Activated T-cell treated with anti-CD3 and anti-CD28 coated beads, Interleukin-2, amount 50 U/mL, for 24 hours (primary cell): Measurements from ENCODE around the gene PTTG1IP.
"Not testable (repeated sequence)": the region's sequence is repeated elsewhere in the genome, so short reads cannot be mapped to it uniquely, and the experiment has no call there.

Experiments used
- DNase-seq: peaks from one replicate; pipeline ENCODE4 v3.0.0-alpha.2; 2020
- H3K27ac Mint-ChIP-seq: 2 replicates; pipeline ENCODE4 v1.8.0; 2020; ENCODE audit warnings: mild to moderate bottlenecking, mixed read lengths
- H3K27me3 Mint-ChIP-seq: 2 replicates; pipeline ENCODE4 v1.8.0; 2020; ENCODE audit warnings: mixed read lengths
- H3K36me3 Mint-ChIP-seq: 2 replicates; pipeline ENCODE4 v1.8.0; 2020; ENCODE audit warnings: low read depth, mixed read lengths
- H3K4me1 Mint-ChIP-seq: 2 replicates; pipeline ENCODE4 v1.8.0; 2020; ENCODE audit warnings: low read depth, mixed read lengths
- H3K4me3 Mint-ChIP-seq: 2 replicates; pipeline ENCODE4 v1.8.0; 2020; ENCODE audit warnings: mild to moderate bottlenecking, moderate library complexity, mixed read lengths
- H3K9me3 Mint-ChIP-seq: 2 replicates; pipeline ENCODE4 v1.8.0; 2020; ENCODE audit warnings: mixed read lengths

Gene PTTG1IP

GRCh38 chr21:44833663-44834062 lies 39.8 kb downstream of the PTTG1IP start:
- H3K27me3 Mint-ChIP-seq, result no peaks in the 10 kb centered on the region
- H3K4me3 Mint-ChIP-seq, result no peak overlapping the region
- DNase-seq, result no peak
- H3K4me1 Mint-ChIP-seq, result peaks cover 22% of the 10 kb centered on the region
- no peaks in the 10 kb centered on the region for H3K9me3 Mint-ChIP-seq
- no peak overlapping the region for H3K27ac Mint-ChIP-seq
- H3K36me3 Mint-ChIP-seq, result no peaks in the 10 kb centered on the region

- Mint-ChIP-seq H3K4me1 (peaks cover 22% of the 10 kb centered on the region), H3K27ac (peak overlapping the region; percentile 41)
- DNase-seq, H3K36me3 Mint-ChIP-seq, H3K9me3 Mint-ChIP-seq, H3K27me3 Mint-ChIP-seq, H3K4me3 Mint-ChIP-seq: not testable (repeated sequence)
These were observed 40.8 kb downstream of the PTTG1IP start for GRCh38 chr21:44832516-44833255.

GRCh38 chr21:44831227-44831860 lies 42.1 kb downstream of the PTTG1IP start:
- peaks cover 13% of the 10 kb centered on the region for H3K9me3 Mint-ChIP-seq
- peak overlapping the region; percentile 58 for H3K27ac Mint-ChIP-seq
- no peaks in the 10 kb centered on the region for H3K36me3 Mint-ChIP-seq
- H3K27me3 Mint-ChIP-seq, result no peaks in the 10 kb centered on the region
- no peak overlapping the region for H3K4me3 Mint-ChIP-seq
- no peak for DNase-seq
- peaks cover 22% of the 10 kb centered on the region for H3K4me1 Mint-ChIP-seq

- Mint-ChIP-seq H3K4me1 (peaks cover 22% of the 10 kb centered on the region), H3K27ac (peak overlapping the region; percentile 83), H3K36me3 (no peaks in the 10 kb centered on the region), H3K9me3 (peaks cover 13% of the 10 kb centered on the region), H3K27me3 (no peaks in the 10 kb centered on the region), H3K4me3 (no peak overlapping the region)
- no peak for DNase-seq
These were observed 43.9 kb downstream of the PTTG1IP start for GRCh38 chr21:44829507-44830092.

GRCh38 chr21:44828362-44829056 lies 45.0 kb downstream of the PTTG1IP start:
- H3K36me3 Mint-ChIP-seq, result no peaks in the 10 kb centered on the region
- no peaks in the 10 kb centered on the region for H3K27me3 Mint-ChIP-seq
- DNase-seq, result no peak
- peaks cover 16% of the 10 kb centered on the region for H3K9me3 Mint-ChIP-seq
- H3K27ac Mint-ChIP-seq, result no peak overlapping the region
- H3K4me3 Mint-ChIP-seq, result no peak overlapping the region
- H3K4me1 Mint-ChIP-seq, result peaks cover 22% of the 10 kb centered on the region

- Mint-ChIP-seq H3K27me3 (no peaks in the 10 kb centered on the region), H3K4me1 (no peaks in the 10 kb centered on the region), H3K36me3 (no peaks in the 10 kb centered on the region), H3K9me3 (peaks cover 29% of the 10 kb centered on the region), H3K4me3 (no peak overlapping the region), H3K27ac (no peak overlapping the region)
- no peak for DNase-seq
These were observed 50.3 kb downstream of the PTTG1IP start for GRCh38 chr21:44823179-44823660.

- no peak for DNase-seq
- Mint-ChIP-seq H3K4me3 (no peak overlapping the region), H3K36me3 (no peaks in the 10 kb centered on the region), H3K4me1 (no peaks in the 10 kb centered on the region), H3K9me3 (peaks cover 24% of the 10 kb centered on the region), H3K27me3 (no peaks in the 10 kb centered on the region), H3K27ac (no peak overlapping the region)
These were observed 50.9 kb downstream of the PTTG1IP start for GRCh38 chr21:44822484-44823178.

GRCh38 chr21:44820851-44821250 lies 52.6 kb downstream of the PTTG1IP start:
- Mint-ChIP-seq H3K4me3 (no peak overlapping the region), H3K27ac (no peak overlapping the region), H3K36me3 (peaks cover 5% of the 10 kb centered on the region), H3K9me3 (peaks cover 18% of the 10 kb centered on the region), H3K27me3 (no peaks in the 10 kb centered on the region), H3K4me1 (peaks cover 10% of the 10 kb centered on the region)
- DNase-seq, result no peak

GRCh38 chr21:44819283-44820243 lies 53.9 kb downstream of the PTTG1IP start:
- DNase-seq, result peak; percentile 30
- H3K36me3 Mint-ChIP-seq, result peaks cover 9% of the 10 kb centered on the region
- H3K27me3 Mint-ChIP-seq, result no peaks in the 10 kb centered on the region
- H3K4me1 Mint-ChIP-seq, result peaks cover 18% of the 10 kb centered on the region
- H3K4me3 Mint-ChIP-seq, result peak overlapping the region; percentile 67
- H3K27ac Mint-ChIP-seq, result peak overlapping the region; percentile 50
- H3K9me3 Mint-ChIP-seq, result peaks cover 18% of the 10 kb centered on the region

- Mint-ChIP-seq H3K36me3 (peaks cover 15% of the 10 kb centered on the region), H3K4me3 (peak overlapping the region; percentile 67), H3K9me3 (peaks cover 16% of the 10 kb centered on the region)
These were observed 54.9 kb downstream of the PTTG1IP start for GRCh38 chr21:44818640-44819011.

GRCh38 chr21:44817914-44818639 lies 55.4 kb downstream of the PTTG1IP start, which contains the start of gene SUMO3:
Gene SUMO3, minus strand, starts transcription at chr21:44818062. Its CDS starts 94 bp downstream, at chr21:44817968.
- Mint-ChIP-seq H3K36me3 (peaks cover 20% of the 10 kb centered on the region), H3K27ac (peak within 1 kb of the TSS; percentile 40), H3K4me3 (peak within 1 kb of the TSS; percentile 80), H3K4me1 (peaks cover 18% of the 10 kb centered on the region), H3K9me3 (peaks cover 11% of the 10 kb centered on the region), H3K27me3 (no peaks in the 10 kb centered on the region)
- peak; percentile 93 for DNase-seq

More at GRCh38 chr21:44818640-44819011, 54.9 kb downstream of the PTTG1IP start:
- peaks cover 18% of the 10 kb centered on the region for H3K4me1 Mint-ChIP-seq
- H3K27me3 Mint-ChIP-seq, result no peaks in the 10 kb centered on the region
- no peak overlapping the region for H3K27ac Mint-ChIP-seq
- DNase-seq, result no peak

- H3K36me3 Mint-ChIP-seq, result peaks cover 25% of the 10 kb centered on the region
- DNase-seq, result peak; percentile 95
- peak overlapping the region; percentile 80 for H3K4me3 Mint-ChIP-seq
- H3K27me3 Mint-ChIP-seq, result no peaks in the 10 kb centered on the region
- peak overlapping the region; percentile 40 for H3K27ac Mint-ChIP-seq
- peaks cover 20% of the 10 kb centered on the region for H3K4me1 Mint-ChIP-seq
- H3K9me3 Mint-ChIP-seq, result peaks cover 8% of the 10 kb centered on the region
These were observed 56.0 kb downstream of the PTTG1IP start for GRCh38 chr21:44817506-44817880.
